ENCODE data around the gene ZNF419. TPM values are rescaled to one million over a fixed set of nuclear protein-coding genes. Genes with fewer than 3 reads are reported as not detected.

Gene ZNF419
- total and polyA plus RNA-seq, 9 of the 15 experiments (the other 6 are each of a cell fraction or from before 2014, with no cell fraction given), result 0.07 to 5.4 (median 1.5) TPM

DNA sequence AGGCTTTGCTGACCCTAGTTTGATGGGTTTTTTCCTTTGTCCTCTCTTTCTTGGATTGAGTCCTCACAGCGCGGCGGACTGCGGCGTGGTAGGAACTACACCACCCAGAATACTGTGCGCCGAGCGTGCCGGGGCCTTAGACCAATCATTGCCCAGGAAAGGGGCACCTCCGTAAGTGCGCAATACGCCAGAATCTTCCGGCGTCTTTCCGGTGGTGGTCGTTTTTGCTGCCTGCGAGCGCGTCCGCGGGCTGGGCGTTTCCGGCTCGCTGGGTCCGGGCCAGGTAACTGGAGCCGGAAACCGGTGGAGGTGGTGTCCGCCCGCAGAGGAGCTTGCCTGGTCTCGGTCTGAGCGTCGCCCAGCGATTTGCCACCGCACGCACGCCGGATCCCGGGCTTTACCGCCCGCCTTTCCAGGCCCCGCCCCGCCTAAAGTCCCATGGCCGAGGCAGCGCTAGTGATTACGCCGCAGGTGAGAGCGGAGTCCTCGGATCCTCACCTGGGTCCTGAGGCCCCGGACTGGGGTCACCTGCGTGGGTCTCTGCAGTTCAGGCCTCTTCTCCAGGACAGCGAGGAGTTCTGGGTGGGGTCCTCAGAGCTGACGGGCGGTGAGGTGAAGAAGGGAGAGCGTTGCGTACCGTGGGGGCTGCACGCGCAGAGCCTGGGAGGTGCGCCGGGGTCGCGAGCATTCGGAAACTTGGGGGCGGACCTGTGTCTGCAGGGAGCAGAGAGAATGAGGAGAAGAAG is 39.8 kb downstream of the ZNF419 start, which contains the start of gene ZNF549 (continued):
- TF ChIP-seq ZNF175 (CRISPR knock-in tag; IDR thresholded peaks at IDR 0.05; ENCODE audit: low read depth) (no peak), ATF2 (CRISPR knock-in tag; IDR thresholded peaks at IDR 0.05) (no peak), RUNX1 (IDR thresholded peaks at IDR 0.05; ENCODE audit: low read depth) (no peak), ZBED1 (IDR thresholded peaks at IDR 0.05) (no peak), NFIC (IDR thresholded peaks at IDR 0.05) (0 out of 2 replicates have a peak, but pooled peaks have one; percentile 8), GABPB2 (CRISPR knock-in tag; conservative IDR thresholded peaks at IDR 0.05) (no peak), GABPA (tag; conservative IDR thresholded peaks at IDR 0.05; ENCODE audit: low read depth) (peak; percentile 67), HNRNPLL (IDR thresholded peaks at IDR 0.05; ENCODE audit: low read depth, low read length, poor library complexity, severe bottlenecking) (peak; percentile 27), COPS2 (conservative IDR thresholded peaks at IDR 0.05) (no peak), XRCC5 (IDR thresholded peaks at IDR 0.05; ENCODE audit: low read depth, low read length) (no peak), ZNF511 (CRISPR knock-in tag; IDR thresholded peaks at IDR 0.05) (no peak), SAP30 (IDR thresholded peaks at IDR 0.05; ENCODE audit: borderline replicate concordance, insufficient read depth, low read depth, low read length, poor library complexity, severe bottlenecking) (no peak), FIP1L1 (IDR thresholded peaks at IDR 0.05; ENCODE audit: low read depth, low read length, poor library complexity, severe bottlenecking) (no peak)
- TF ChIP-seq, protein P1, sequence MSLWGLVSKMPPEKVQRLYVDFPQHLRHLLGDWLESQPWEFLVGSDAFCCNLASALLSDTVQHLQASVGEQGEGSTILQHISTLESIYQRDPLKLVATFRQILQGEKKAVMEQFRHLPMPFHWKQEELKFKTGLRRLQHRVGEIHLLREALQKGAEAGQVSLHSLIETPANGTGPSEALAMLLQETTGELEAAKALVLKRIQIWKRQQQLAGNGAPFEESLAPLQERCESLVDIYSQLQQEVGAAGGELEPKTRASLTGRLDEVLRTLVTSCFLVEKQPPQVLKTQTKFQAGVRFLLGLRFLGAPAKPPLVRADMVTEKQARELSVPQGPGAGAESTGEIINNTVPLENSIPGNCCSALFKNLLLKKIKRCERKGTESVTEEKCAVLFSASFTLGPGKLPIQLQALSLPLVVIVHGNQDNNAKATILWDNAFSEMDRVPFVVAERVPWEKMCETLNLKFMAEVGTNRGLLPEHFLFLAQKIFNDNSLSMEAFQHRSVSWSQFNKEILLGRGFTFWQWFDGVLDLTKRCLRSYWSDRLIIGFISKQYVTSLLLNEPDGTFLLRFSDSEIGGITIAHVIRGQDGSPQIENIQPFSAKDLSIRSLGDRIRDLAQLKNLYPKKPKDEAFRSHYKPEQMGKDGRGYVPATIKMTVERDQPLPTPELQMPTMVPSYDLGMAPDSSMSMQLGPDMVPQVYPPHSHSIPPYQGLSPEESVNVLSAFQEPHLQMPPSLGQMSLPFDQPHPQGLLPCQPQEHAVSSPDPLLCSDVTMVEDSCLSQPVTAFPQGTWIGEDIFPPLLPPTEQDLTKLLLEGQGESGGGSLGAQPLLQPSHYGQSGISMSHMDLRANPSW (CRISPR knock-in tag; IDR thresholded peaks at IDR 0.05), result no peak
- TF ChIP-seq, protein P2, sequence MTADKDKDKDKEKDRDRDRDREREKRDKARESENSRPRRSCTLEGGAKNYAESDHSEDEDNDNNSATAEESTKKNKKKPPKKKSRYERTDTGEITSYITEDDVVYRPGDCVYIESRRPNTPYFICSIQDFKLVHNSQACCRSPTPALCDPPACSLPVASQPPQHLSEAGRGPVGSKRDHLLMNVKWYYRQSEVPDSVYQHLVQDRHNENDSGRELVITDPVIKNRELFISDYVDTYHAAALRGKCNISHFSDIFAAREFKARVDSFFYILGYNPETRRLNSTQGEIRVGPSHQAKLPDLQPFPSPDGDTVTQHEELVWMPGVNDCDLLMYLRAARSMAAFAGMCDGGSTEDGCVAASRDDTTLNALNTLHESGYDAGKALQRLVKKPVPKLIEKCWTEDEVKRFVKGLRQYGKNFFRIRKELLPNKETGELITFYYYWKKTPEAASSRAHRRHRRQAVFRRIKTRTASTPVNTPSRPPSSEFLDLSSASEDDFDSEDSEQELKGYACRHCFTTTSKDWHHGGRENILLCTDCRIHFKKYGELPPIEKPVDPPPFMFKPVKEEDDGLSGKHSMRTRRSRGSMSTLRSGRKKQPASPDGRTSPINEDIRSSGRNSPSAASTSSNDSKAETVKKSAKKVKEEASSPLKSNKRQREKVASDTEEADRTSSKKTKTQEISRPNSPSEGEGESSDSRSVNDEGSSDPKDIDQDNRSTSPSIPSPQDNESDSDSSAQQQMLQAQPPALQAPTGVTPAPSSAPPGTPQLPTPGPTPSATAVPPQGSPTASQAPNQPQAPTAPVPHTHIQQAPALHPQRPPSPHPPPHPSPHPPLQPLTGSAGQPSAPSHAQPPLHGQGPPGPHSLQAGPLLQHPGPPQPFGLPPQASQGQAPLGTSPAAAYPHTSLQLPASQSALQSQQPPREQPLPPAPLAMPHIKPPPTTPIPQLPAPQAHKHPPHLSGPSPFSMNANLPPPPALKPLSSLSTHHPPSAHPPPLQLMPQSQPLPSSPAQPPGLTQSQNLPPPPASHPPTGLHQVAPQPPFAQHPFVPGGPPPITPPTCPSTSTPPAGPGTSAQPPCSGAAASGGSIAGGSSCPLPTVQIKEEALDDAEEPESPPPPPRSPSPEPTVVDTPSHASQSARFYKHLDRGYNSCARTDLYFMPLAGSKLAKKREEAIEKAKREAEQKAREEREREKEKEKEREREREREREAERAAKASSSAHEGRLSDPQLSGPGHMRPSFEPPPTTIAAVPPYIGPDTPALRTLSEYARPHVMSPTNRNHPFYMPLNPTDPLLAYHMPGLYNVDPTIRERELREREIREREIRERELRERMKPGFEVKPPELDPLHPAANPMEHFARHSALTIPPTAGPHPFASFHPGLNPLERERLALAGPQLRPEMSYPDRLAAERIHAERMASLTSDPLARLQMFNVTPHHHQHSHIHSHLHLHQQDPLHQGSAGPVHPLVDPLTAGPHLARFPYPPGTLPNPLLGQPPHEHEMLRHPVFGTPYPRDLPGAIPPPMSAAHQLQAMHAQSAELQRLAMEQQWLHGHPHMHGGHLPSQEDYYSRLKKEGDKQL (CRISPR knock-in tag; IDR thresholded peaks at IDR 0.05; ENCODE audit: borderline replicate concordance), result no peak

Measured in K562 (cell line).